BJ (cell line): ENCODE measurements around the gene LMBRD2. TPM values are rescaled to one million over a fixed set of nuclear protein-coding genes. Genes with fewer than 3 reads are reported as not detected.
"Not testable (repeated sequence)": the region's sequence is repeated elsewhere in the genome, so short reads cannot be mapped to it uniquely, and the experiment has no call there.

Experiments
- CTCF ChIA-PET: fragments of 350-600 bp; formaldehyde crosslinking; extraction: SDS; loops from one replicate; lab custom pipeline; 2021; ENCODE audit warnings: antibody characterized with exemption, inconsistent platforms; lab: Yijun Ruan, JAX
- POLR2A ChIA-PET: fragments of 300-600 bp; sonication (Branson Sonifier 250); formaldehyde crosslinking; extraction: SDS; loops from one replicate; lab custom pipeline; 2021; ENCODE audit warnings: antibody characterized with exemption; lab: Charles Lee
- DNase-seq: peaks from one replicate; pipeline ENCODE4 v3.0.0-alpha.2; 2011; ENCODE audit warnings: low read depth
- H3K27me3 ChIP-seq: 2 replicates; pipeline ENCODE4 v1.6.0; 2011; ENCODE audit warnings: low read length; ENCODE audit not compliant: control insufficient read depth, insufficient read depth
- H3K36me3 ChIP-seq: 2 replicates; pipeline ENCODE4 v1.5.1; 2011; ENCODE audit warnings: low read length; ENCODE audit not compliant: control insufficient read depth, insufficient read depth
- H3K4me3 ChIP-seq: 2 replicates; pipeline ENCODE4 v1.5.1; 2011; ENCODE audit warnings: low read depth, mild to moderate bottlenecking, control low read depth, low read length
- CTCF ChIP-seq: IDR thresholded peaks from 2 replicates; pipeline ENCODE4 v1.5.1; 2011; ENCODE audit warnings: low read depth, mild to moderate bottlenecking, control low read depth, inconsistent platforms, low read length, moderate library complexity; ENCODE audit not compliant: insufficient read depth
- polyA plus RNA-seq: library from polyadenylated mRNA; depleted of rRNA; stranded (reverse); fragments of >200 nt; gene quantifications from 2 replicates; pipeline ENCODE4 v1.2.3, GENCODE V29; 2011

Gene LMBRD2
- polyA plus RNA-seq, 1 experiment: 2.6 TPM

GRCh38 chr5:36136581-36136980 is 15.1 kb downstream of the LMBRD2 start:
- CTCF ChIA-PET: no interaction called here
- Histone ChIP-seq H3K27me3 (no peaks in the 10 kb centered on the region), H3K4me3 (no peak overlapping the region), H3K36me3 (0 out of 2 replicates have a peak, but pooled peaks cover 2% of the 10 kb centered on the region)
- no peak for TF ChIP-seq CTCF
- no peak for DNase-seq
- POLR2A ChIA-PET: no interaction called here

- Histone ChIP-seq H3K36me3 (0 out of 2 replicates have a peak, but pooled peaks cover 2% of the 10 kb centered on the region), H3K27me3 (no peaks in the 10 kb centered on the region), H3K4me3 (no peak overlapping the region)
- ChIA-PET POLR2A (no interaction called here), CTCF (no interaction called here)
- TF ChIP-seq CTCF: no peak
- no peak for DNase-seq
Measured at GRCh38 chr5:36135988-36136387, 15.7 kb downstream of the LMBRD2 start.

- CTCF ChIA-PET, POLR2A ChIA-PET, H3K27me3 ChIP-seq, H3K4me3 ChIP-seq, H3K36me3 ChIP-seq, DNase-seq: not testable (repeated sequence)
Measured at GRCh38 chr5:36133009-36133408, 18.7 kb downstream of the LMBRD2 start.

- CTCF ChIA-PET, H3K4me3 ChIP-seq, POLR2A ChIA-PET: not testable (repeated sequence)
Measured at GRCh38 chr5:36129666-36130065, 22.0 kb downstream of the LMBRD2 start.

GRCh38 chr5:36128795-36129194 is 22.9 kb downstream of the LMBRD2 start:
- ChIA-PET POLR2A (no interaction called here), CTCF (interaction anchor here (1.0 to 1.6 kb wide), 2 partner anchors 22 to 50 kb away, joined by 3 to 6 read pairs; no protein-coding TSS in a partner anchor)
- no peak for TF ChIP-seq CTCF
- H3K4me3 ChIP-seq: no peak overlapping the region
- no peaks in the 10 kb centered on the region for H3K27me3 ChIP-seq
- no peaks in the 10 kb centered on the region for H3K36me3 ChIP-seq
- no peak for DNase-seq

More at GRCh38 chr5:36129666-36130065, 22.0 kb downstream of the LMBRD2 start:
- H3K36me3 ChIP-seq, H3K27me3 ChIP-seq, DNase-seq: not testable (repeated sequence)

- TF ChIP-seq CTCF: no peak
- Histone ChIP-seq H3K27me3 (no peaks in the 10 kb centered on the region), H3K36me3 (no peaks in the 10 kb centered on the region), H3K4me3 (no peak overlapping the region)
- DNase-seq: no peak
- CTCF ChIA-PET: interaction anchor here (1.1 kb wide), 1 partner anchor 47 kb away, joined by 6 read pairs; no protein-coding TSS in a partner anchor
- POLR2A ChIA-PET: no interaction called here
Measured at GRCh38 chr5:36125868-36126267, 25.8 kb downstream of the LMBRD2 start.
